ENCODE measurements around the gene SRY. TPM values are rescaled to one million over a fixed set of nuclear protein-coding genes. Genes with fewer than 3 reads are reported as not detected.

Gene SRY
- total RNA-seq, 1 donor from 2014 or later, result not detected

- no peaks in the 10 kb centered on the region for H3K36me3 ChIP-seq (ENCODE audit: control insufficient read depth, insufficient read depth, low read length)
- H3K27me3 ChIP-seq (ENCODE audit: control insufficient read depth, insufficient read depth, low read length), result no peaks in the 10 kb centered on the region
- DNase-seq (ENCODE audit: low read depth), result no peak
- no peak for TF ChIP-seq CTCF (IDR thresholded peaks at IDR 0.05; ENCODE audit: insufficient read depth, low read length, poor library complexity, severe bottlenecking)
- H3K4me3 ChIP-seq (ENCODE audit: low read depth, low read length), result no peak overlapping the region
Measured at GRCh38 chrY:2800246-2800645, 12.8 kb upstream of the SRY start.

GRCh38 chrY:2797991-2798390, 10.5 kb upstream of the SRY start:
- H3K27me3 ChIP-seq (ENCODE audit: control insufficient read depth, insufficient read depth, low read length), result no peaks in the 10 kb centered on the region
- TF ChIP-seq CTCF (IDR thresholded peaks at IDR 0.05; ENCODE audit: insufficient read depth, low read length, poor library complexity, severe bottlenecking), result no peak
- DNase-seq (ENCODE audit: low read depth), result no peak
- H3K4me3 ChIP-seq (ENCODE audit: low read depth, low read length), result no peak overlapping the region
- H3K36me3 ChIP-seq (ENCODE audit: control insufficient read depth, insufficient read depth, low read length), result no peaks in the 10 kb centered on the region

- no peaks in the 10 kb centered on the region for H3K36me3 ChIP-seq (ENCODE audit: control insufficient read depth, insufficient read depth, low read length)
- no peak for TF ChIP-seq CTCF (IDR thresholded peaks at IDR 0.05; ENCODE audit: insufficient read depth, low read length, poor library complexity, severe bottlenecking)
- H3K27me3 ChIP-seq (ENCODE audit: control insufficient read depth, insufficient read depth, low read length), result no peaks in the 10 kb centered on the region
- no peak overlapping the region for H3K4me3 ChIP-seq (ENCODE audit: low read depth, low read length)
- no peak for DNase-seq (ENCODE audit: low read depth)
Measured at GRCh38 chrY:2796977-2797523, 9.6 kb upstream of the SRY start.

GRCh38 chrY:2789756-2790155, 2.3 kb upstream of the SRY start:
- H3K27me3 ChIP-seq (ENCODE audit: control insufficient read depth, insufficient read depth, low read length), result no peaks in the 10 kb centered on the region
- no peak for DNase-seq (ENCODE audit: low read depth)
- H3K36me3 ChIP-seq (ENCODE audit: control insufficient read depth, insufficient read depth, low read length), result no peaks in the 10 kb centered on the region
- H3K4me3 ChIP-seq (ENCODE audit: low read depth, low read length), result no peak overlapping the region
- TF ChIP-seq CTCF (IDR thresholded peaks at IDR 0.05; ENCODE audit: insufficient read depth, low read length, poor library complexity, severe bottlenecking), result no peak

GRCh38 chrY:2786876-2787512, 488 bp downstream of the SRY start:
- Histone ChIP-seq H3K4me3 (ENCODE audit: low read depth, low read length) (no peak overlapping the region), H3K27me3 (ENCODE audit: control insufficient read depth, insufficient read depth, low read length) (no peaks in the 10 kb centered on the region), H3K36me3 (ENCODE audit: control insufficient read depth, insufficient read depth, low read length) (no peaks in the 10 kb centered on the region)
- TF ChIP-seq CTCF (IDR thresholded peaks at IDR 0.05; ENCODE audit: insufficient read depth, low read length, poor library complexity, severe bottlenecking), result no peak
- DNase-seq (ENCODE audit: low read depth), result no peak

Other genes starting within 250 kb of the SRY start
- 392 and 478 TPM in 2 replicates for gene RPS4Y1, start 53.9 kb upstream of the SRY start, total RNA-seq
- 6.6 and 9.3 TPM in 2 replicates for gene ZFY, start 147.7 kb upstream of the SRY start, total RNA-seq